Ishikawa (cell line): ENCODE results near the gene VWA3B.
A peak's percentile ranks its signal among the peaks of the same experiment; 100 is the strongest.

Source experiments
- CEBPB ChIP-seq: IDR thresholded peaks from 2 replicates; pipeline ENCODE4 v1.6.1; 2012
- CREB1 ChIP-seq: IDR thresholded peaks from 2 replicates; pipeline ENCODE4 v1.6.1; 2012; ENCODE audit warnings: low read depth
- EGR1 ChIP-seq: IDR thresholded peaks from 2 replicates; pipeline ENCODE4 v1.6.1; 2012
- EP300 ChIP-seq: IDR thresholded peaks from 2 replicates; pipeline ENCODE4 v1.6.1; 2012; ENCODE audit warnings: borderline replicate concordance
- FOXM1 ChIP-seq: IDR thresholded peaks from 2 replicates; pipeline ENCODE4 v1.6.1; 2012; ENCODE audit warnings: low read depth, borderline replicate concordance
- NFIC ChIP-seq: IDR thresholded peaks from 2 replicates; pipeline ENCODE4 v1.6.1; 2012
- RAD21 ChIP-seq: IDR thresholded peaks from 2 replicates; pipeline ENCODE4 v1.6.1; 2012; ENCODE audit warnings: low read depth
- TAF1 ChIP-seq: IDR thresholded peaks from 2 replicates; pipeline ENCODE4 v1.6.1; 2012; ENCODE audit warnings: low read depth, mild to moderate bottlenecking
- TCF12 ChIP-seq: IDR thresholded peaks from 2 replicates; pipeline ENCODE4 v1.6.1; 2012; ENCODE audit warnings: low read depth
- TEAD4 ChIP-seq: IDR thresholded peaks from 2 replicates; pipeline ENCODE4 v1.6.1; 2012
- YY1 ChIP-seq: IDR thresholded peaks from 2 replicates; pipeline ENCODE4 v1.6.1; 2012; ENCODE audit warnings: low read depth
- ZBTB7A ChIP-seq: IDR thresholded peaks from 2 replicates; pipeline ENCODE4 v1.6.1; 2012; ENCODE audit warnings: low read depth
- TF ChIP-seq, protein P1 (sequence below): IDR thresholded peaks from 2 replicates; pipeline ENCODE4 v1.6.1; 2012; ENCODE audit warnings: low read depth, mild to moderate bottlenecking
- TF ChIP-seq, protein P2 (sequence below): IDR thresholded peaks from 2 replicates; pipeline ENCODE4 v1.6.1; 2012
- TF ChIP-seq, protein P3 (sequence below): IDR thresholded peaks from 2 replicates; pipeline ENCODE4 v1.6.1; 2012

Gene VWA3B

DNA sequence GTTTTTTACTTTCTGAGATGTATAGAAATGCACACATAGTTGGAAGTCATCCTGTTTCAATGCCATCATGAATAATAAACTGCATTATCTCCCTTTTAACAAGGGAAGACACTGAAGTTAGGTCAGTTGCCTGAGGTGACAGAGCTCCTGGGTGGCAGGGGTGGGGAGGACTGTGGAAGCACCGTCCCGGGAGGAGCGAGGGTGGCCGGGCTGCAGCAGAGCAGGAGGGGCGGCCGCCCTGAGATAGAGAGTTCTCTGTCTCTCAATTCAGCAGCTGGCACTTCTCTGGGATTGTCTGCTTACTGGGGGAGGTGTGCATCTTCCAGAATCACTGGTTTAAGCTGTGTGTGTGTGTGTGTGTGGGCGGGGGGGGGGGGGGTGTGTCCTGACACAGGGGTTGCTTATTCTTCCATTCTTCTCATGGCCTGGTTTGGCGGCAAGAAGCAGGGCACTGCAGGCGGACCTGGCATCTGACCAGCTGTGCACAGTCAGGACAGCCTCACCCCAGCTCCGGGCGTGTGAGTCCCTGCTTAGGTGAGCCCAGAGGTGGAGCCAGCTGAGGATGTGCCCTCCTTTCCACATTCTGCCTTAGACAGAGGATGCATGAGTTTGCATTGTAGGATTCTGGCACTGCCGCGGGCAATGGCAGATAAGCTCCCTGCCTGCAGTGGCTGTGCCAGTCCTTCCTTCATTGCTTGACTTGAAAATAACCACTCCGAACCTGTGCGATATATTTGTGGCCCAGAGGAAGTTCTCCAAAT is 40.4 kb downstream of the VWA3B start:
- no peak for TF ChIP-seq CEBPB
- peak; percentile 34; the same call in 1 of the 2 replicates for TF ChIP-seq EGR1

DNA sequence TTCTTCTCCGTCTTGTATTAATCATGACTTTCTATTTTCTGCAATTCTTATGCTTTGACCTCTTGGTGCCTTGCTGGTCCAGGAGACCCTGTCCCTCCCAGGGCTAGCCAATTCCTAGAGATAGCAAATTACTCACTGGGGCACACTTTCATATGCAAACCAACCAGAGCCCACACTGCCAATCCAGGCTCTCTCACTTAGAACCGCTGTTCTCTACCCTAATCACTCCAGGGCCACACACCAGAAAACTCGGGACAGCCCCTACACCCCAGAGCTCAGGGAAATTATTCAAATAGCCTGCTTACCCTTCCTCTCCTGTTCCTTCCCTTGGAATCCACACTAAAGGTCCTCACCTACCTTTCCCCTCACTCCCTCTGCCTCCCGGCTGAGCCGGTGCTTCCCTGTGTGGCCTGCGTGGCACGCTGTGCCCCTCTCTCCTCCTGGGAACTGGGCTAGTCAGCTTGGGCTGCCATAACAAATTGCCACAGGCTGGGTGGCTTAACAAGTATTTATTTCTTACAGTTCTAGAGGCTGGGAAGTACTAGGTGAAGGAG is 41.7 kb downstream of the VWA3B start:
- TF ChIP-seq NFIC = no peak
- no peak for TF ChIP-seq YY1
- TF ChIP-seq TCF12 = no peak
- TF ChIP-seq, protein P1, sequence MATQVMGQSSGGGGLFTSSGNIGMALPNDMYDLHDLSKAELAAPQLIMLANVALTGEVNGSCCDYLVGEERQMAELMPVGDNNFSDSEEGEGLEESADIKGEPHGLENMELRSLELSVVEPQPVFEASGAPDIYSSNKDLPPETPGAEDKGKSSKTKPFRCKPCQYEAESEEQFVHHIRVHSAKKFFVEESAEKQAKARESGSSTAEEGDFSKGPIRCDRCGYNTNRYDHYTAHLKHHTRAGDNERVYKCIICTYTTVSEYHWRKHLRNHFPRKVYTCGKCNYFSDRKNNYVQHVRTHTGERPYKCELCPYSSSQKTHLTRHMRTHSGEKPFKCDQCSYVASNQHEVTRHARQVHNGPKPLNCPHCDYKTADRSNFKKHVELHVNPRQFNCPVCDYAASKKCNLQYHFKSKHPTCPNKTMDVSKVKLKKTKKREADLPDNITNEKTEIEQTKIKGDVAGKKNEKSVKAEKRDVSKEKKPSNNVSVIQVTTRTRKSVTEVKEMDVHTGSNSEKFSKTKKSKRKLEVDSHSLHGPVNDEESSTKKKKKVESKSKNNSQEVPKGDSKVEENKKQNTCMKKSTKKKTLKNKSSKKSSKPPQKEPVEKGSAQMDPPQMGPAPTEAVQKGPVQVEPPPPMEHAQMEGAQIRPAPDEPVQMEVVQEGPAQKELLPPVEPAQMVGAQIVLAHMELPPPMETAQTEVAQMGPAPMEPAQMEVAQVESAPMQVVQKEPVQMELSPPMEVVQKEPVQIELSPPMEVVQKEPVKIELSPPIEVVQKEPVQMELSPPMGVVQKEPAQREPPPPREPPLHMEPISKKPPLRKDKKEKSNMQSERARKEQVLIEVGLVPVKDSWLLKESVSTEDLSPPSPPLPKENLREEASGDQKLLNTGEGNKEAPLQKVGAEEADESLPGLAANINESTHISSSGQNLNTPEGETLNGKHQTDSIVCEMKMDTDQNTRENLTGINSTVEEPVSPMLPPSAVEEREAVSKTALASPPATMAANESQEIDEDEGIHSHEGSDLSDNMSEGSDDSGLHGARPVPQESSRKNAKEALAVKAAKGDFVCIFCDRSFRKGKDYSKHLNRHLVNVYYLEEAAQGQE = no peak
- no peak for TF ChIP-seq ZBTB7A
- TF ChIP-seq RAD21 = no peak
- TF ChIP-seq TEAD4 = no peak
- TF ChIP-seq, protein P2, sequence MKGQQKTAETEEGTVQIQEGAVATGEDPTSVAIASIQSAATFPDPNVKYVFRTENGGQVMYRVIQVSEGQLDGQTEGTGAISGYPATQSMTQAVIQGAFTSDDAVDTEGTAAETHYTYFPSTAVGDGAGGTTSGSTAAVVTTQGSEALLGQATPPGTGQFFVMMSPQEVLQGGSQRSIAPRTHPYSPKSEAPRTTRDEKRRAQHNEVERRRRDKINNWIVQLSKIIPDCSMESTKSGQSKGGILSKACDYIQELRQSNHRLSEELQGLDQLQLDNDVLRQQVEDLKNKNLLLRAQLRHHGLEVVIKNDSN = no peak
- no peak for TF ChIP-seq TAF1
- TF ChIP-seq, protein P3, sequence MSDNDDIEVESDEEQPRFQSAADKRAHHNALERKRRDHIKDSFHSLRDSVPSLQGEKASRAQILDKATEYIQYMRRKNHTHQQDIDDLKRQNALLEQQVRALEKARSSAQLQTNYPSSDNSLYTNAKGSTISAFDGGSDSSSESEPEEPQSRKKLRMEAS = no peak
- no peak for TF ChIP-seq EGR1
- TF ChIP-seq CREB1 = no peak
- TF ChIP-seq FOXM1 = no peak
- no peak for TF ChIP-seq CEBPB
- TF ChIP-seq EP300 = no peak

DNA sequence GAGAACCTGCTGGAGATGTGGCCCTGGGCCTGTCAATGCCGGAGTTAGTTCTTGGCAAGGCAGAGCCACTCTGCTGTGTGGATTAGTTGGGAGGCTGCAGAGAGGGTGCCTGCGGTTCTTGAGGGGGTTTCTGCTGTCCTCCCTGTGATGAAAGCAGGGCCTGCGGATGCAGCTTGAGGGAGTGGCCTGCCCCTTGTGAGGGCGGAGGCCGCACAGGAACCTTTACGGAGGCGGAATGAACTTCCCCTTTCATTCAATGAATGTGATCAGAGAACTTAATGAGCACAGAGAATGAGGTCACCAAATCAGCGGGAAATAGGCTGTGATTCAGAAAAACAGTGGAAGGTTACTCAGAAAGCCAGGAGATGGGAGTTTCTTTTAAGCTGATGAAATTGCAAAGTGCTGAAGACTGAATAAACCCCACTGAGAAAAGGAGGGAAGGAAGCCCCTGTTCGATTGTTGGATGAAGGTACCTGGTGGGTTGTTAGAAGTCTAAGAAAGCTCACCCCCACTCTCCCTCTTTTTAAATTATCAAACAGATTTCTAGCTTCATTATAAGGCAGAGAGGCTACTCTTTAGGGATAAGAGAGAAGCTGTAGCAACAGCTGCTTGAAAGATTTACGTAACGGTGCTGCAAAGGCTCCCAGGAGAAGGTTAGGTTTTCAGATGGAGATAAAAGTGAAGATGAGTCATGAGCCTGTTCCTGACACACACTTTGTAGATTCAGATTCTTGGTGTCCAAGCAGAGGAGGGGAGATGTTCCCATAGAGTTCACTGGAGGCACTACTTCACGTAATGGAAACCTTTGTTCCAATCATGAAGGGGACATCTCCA is 47.4 kb downstream of the VWA3B start:
- no peak for TF ChIP-seq CREB1
- TF ChIP-seq, protein P3 = no peak
- no peak for TF ChIP-seq EGR1
- TF ChIP-seq FOXM1 = no peak
- no peak for TF ChIP-seq RAD21
- no peak for TF ChIP-seq TEAD4
- no peak for TF ChIP-seq NFIC
- no peak for TF ChIP-seq CEBPB
- no peak for TF ChIP-seq EP300

DNA sequence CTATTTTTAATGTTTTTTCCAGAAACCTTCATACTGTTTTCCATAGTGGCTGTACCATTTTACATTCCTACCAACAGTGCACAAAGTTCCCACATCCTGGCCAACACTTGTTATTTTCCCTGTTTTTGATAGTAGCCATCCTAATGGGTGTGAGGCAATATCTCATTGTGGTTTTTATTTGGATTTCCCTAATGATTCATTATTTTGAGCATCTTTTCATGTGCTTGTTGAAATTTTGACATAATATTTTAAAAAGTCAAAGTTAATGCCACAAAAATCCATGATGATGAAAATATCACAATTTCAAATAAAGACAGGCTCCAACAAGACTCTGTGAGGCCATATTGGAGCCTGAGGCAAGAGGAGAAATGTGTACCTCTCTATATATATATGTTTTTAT is 50.2 kb downstream of the VWA3B start:
- TF ChIP-seq YY1 = no peak
- TF ChIP-seq RAD21 = no peak
- no peak for TF ChIP-seq TCF12
- no peak for TF ChIP-seq EGR1
- no peak for TF ChIP-seq ZBTB7A
- TF ChIP-seq, protein P1 = no peak
- no peak for TF ChIP-seq NFIC
- TF ChIP-seq CREB1 = no peak

DNA sequence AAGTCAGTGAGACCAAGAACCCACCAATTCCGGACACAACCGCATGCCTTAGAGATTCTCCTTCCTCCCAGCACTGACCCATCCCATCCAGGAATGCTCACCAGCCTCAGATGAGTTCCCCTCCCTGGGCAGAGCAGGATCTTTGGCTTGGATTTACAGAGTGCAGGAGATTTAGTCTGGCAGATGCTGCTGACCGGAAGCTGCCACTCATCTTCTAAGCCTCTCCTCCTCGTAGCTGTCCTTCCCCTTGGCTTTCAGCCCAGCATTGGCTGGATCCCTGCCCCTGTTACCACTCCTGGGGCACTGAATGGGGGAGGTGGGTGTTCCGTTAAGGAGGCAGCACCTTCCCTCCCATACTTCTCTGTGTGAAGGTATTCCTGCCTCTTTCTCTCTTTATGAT is 53.2 kb downstream of the VWA3B start:
- TF ChIP-seq, protein P3 = no peak
- TF ChIP-seq, protein P1 = no peak
- TF ChIP-seq, protein P2 = no peak
- TF ChIP-seq TEAD4 = no peak
- TF ChIP-seq TAF1 = no peak
- TF ChIP-seq EGR1 = no peak
- TF ChIP-seq FOXM1 = no peak
- no peak for TF ChIP-seq NFIC
